ENCODE data around the gene CST7. TPM values are rescaled to one million over a fixed set of nuclear protein-coding genes. Genes with fewer than 3 reads are reported as not detected.
"Not testable (repeated sequence)": the region's sequence is repeated elsewhere in the genome, so short reads cannot be mapped to it uniquely, and the experiment has no call there.

CST7 gene
- 1 to 10 TPM in 2 of 12 donors, under 1 TPM in 8, not detected in 2; 0.35 to 2.3 (median 0.67) TPM for polyA plus RNA-seq (ENCODE audit: insufficient read length in 12 of 12)
- long read RNA-seq, donor 1, partial matches to known transcripts, result 32 of 50 reads
- long read RNA-seq, donor 1, other reads (novel, unspliced or antisense), result 18 of 50 reads
- long read RNA-seq, donor 2, partial matches to known transcripts, result 0 of 1 reads
- long read RNA-seq, donor 2, other reads (novel, unspliced or antisense), result 0 of 1 reads
- long read RNA-seq, donor 3, result 0 reads
- long read RNA-seq, donor 4, result 0 reads
- long read RNA-seq, donor 5, result 0 reads
- long read RNA-seq, donor 6, result 0 reads
- long read RNA-seq, donor 7, result 0 reads
- long read RNA-seq, donor 8, result 0 reads
- long read RNA-seq, donor 9, partial matches to known transcripts, result 10 of 10 reads
- long read RNA-seq, donor 9, other reads (novel, unspliced or antisense), result 0 of 10 reads
- long read RNA-seq, donor 10, result 0 reads
- long read RNA-seq, donor 11, partial matches to known transcripts, result 5 of 28 reads
- long read RNA-seq, donor 11, other reads (novel, unspliced or antisense), result 23 of 28 reads

- DNase-seq, result no peak
Measured at GRCh38 chr20:24948939-24949679, at the start of gene CST7. Gene CST7, plus strand, starts transcription at chr20:24949269. Its CDS starts 237 bp downstream, at chr20:24949506.

GRCh38 chr20:24906806-24907205 is 42.3 kb upstream of the CST7 start:
- no peak for DNase-seq

GRCh38 chr20:24908642-24909041 is 40.4 kb upstream of the CST7 start:
- DNase-seq, result no peak

- no peak for DNase-seq
Measured at GRCh38 chr20:24909086-24909780, 39.8 kb upstream of the CST7 start.

- DNase-seq, result no peak
Measured at GRCh38 chr20:24909861-24910260, 39.2 kb upstream of the CST7 start.

GRCh38 chr20:24910461-24910860 is 38.6 kb upstream of the CST7 start:
- no peak for DNase-seq

- DNase-seq, result no peak
Measured at GRCh38 chr20:24911461-24911860, 37.6 kb upstream of the CST7 start.

- no peak for DNase-seq
Measured at GRCh38 chr20:24912397-24913075, 36.5 kb upstream of the CST7 start.

GRCh38 chr20:24913076-24913628 is 35.9 kb upstream of the CST7 start:
- no peak for DNase-seq

GRCh38 chr20:24914388-24915241 is 34.5 kb upstream of the CST7 start:
- DNase-seq, result no peak

GRCh38 chr20:24915440-24915839 is 33.6 kb upstream of the CST7 start:
- no peak for DNase-seq

- no peak for DNase-seq
Measured at GRCh38 chr20:24915892-24916291, 33.2 kb upstream of the CST7 start.

GRCh38 chr20:24916412-24916811 is 32.7 kb upstream of the CST7 start:
- DNase-seq, result no peak

GRCh38 chr20:24917056-24917455 is 32.0 kb upstream of the CST7 start:
- DNase-seq, result no peak

- peak; percentile 84 for DNase-seq
Measured at GRCh38 chr20:24917797-24918578, 31.1 kb upstream of the CST7 start.

- no peak for DNase-seq
Measured at GRCh38 chr20:24918579-24919566, 30.2 kb upstream of the CST7 start.

- DNase-seq, result not testable (repeated sequence)
Measured at GRCh38 chr20:24919665-24920064, 29.4 kb upstream of the CST7 start.

- not testable (repeated sequence) for DNase-seq
Measured at GRCh38 chr20:24920706-24921105, 28.4 kb upstream of the CST7 start.
